Heart left ventricle (tissue), 16 donors: Measurements from ENCODE around the gene LAMA2. TPM values are rescaled to one million over a fixed set of nuclear protein-coding genes. Genes with fewer than 3 reads are reported as not detected.

Experiments
- ATAC-seq, 4 donors: fragments of 200-7000 bp; cut with Tn5 transposase; one replicate each; pipeline ENCODE4 v1.9.1; 2020 to 2022; ENCODE audit warnings: moderate library complexity in 4 of 4, mild to moderate bottlenecking in 3 of 4, moderate number of reproducible peaks in 1 of 4
- DNase-seq, 5 donors: peaks; one replicate each; pipeline ENCODE4 v3.0.0-alpha.2; 2020
- H3K27ac ChIP-seq, 12 donors: fragments of 200-600 bp; sonication (generic) in 4 of 12; one replicate each; pipeline versions ENCODE4 v1.5.0 to v1.8.0; 2016 to 2022; ENCODE audit warnings: mild to moderate bottlenecking in 2 of 12
- H3K27me3 ChIP-seq, 9 donors: fragments of 200-600 bp; sonication (generic) in 2 of 9; one replicate each; pipeline versions ENCODE4 v1.5.1 to v1.8.0; 2016 to 2022; ENCODE audit warnings: mild to moderate bottlenecking in 3 of 9
- H3K36me3 ChIP-seq, 9 donors: fragments of 200-600 bp; sonication (generic) in 2 of 9; one replicate each; pipeline versions ENCODE4 v1.5.0 to v1.8.0; 2018 to 2022; ENCODE audit warnings: mild to moderate bottlenecking in 2 of 9
- H3K4me1 ChIP-seq, 12 donors: fragments of 200-600 bp; sonication (generic) in 4 of 12; one replicate each; pipeline versions ENCODE4 v1.5.0 to v1.8.0; 2016 to 2022; ENCODE audit warnings: mild to moderate bottlenecking in 3 of 12
- H3K4me3 ChIP-seq, 12 donors: fragments of 200-600 bp; sonication (generic) in 4 of 12; one replicate each; pipeline versions ENCODE4 v1.5.0 to v1.8.0; 2017 to 2022; ENCODE audit warnings: mild to moderate bottlenecking in 9 of 12, moderate library complexity in 4 of 12
- H3K9me3 ChIP-seq, 12 donors: fragments of 200-600 bp; sonication (generic) in 4 of 12; one replicate each; pipeline versions ENCODE4 v1.5.0 to v1.8.0; 2016 to 2022; ENCODE audit warnings: mild to moderate bottlenecking in 1 of 12
- POLR2A ChIP-seq, 2 donors: fragments of 450-650 bp; IDR thresholded peaks; one replicate each; pipeline ENCODE4 v1.6.1; 2017; ENCODE audit warnings: antibody characterized with exemption in 2 of 2, mild to moderate bottlenecking in 2 of 2, moderate library complexity in 2 of 2
- WGBS, 4 donors: extraction: QIAGEN DNeasy Blood & Tissue Kit in 2 of 4; methylation state at CpG; one replicate each; pipeline versions ENCODE4 v1.1.5 to v1.1.7; 2013 to 2018; 5-methylcytosine and 5-hydroxymethylcytosine counted together
- intact Hi-C, 10 donors: fragments of 100-400 bp; cut with DNase I; formaldehyde crosslinking; loops; one replicate each; pipeline versions ENCODE4 v1.11.1 to v1.14.2; 2022
- polyA plus RNA-seq, 2 donors: library from polyadenylated mRNA; stranded (reverse); fragments of 200-250 nt; gene quantifications; one replicate each; pipeline ENCODE4 v1.2.3, GENCODE V29; 2013
- total RNA-seq, 9 donors: library from RNA; depleted of rRNA in 2 of 9; stranded (reverse); fragments of >200 nt in 2 of 9; fragmentation: NEBNext Ultra II Directional in 3 of 9; extraction: Animal tissue kit (Norgen Biotek cat#: 25700) in 3 of 9; gene quantifications; one replicate each; pipeline versions ENCODE4 v1.1.0 to v1.2.4, GENCODE V29; 2016 to 2023
- TF ChIP-seq, protein P1 (sequence below), 12 donors: fragments of 200-600 bp; sonication (generic) in 4 of 12; IDR thresholded peaks; one replicate each; pipeline versions ENCODE4 v1.5.0 to v1.8.0; 2018 to 2022; ENCODE audit warnings: antibody characterized with exemption in 12 of 12, mild to moderate bottlenecking in 5 of 12
- donor health status: ischemic (EF 13 %, LVEDD 7.1; RV severe dilation, severe dysfunction).
- donor health status: healthy with polysubstance abuse.
- donor health status: DM: no; HTN: yes; CAD: no.
- donor health status: DM: no; HTN: no; CAD: no.
- donor health status: ischemic (EF 25% LVEDD 6.9; RV normal size, moderate dysfunction).
- donor health status: ischemic (EF 25% LVEDD 5.7; RV mildly dilated, moderate dysfunction).
- donor health status: healthy.
- donor health status: DM: yes; HTN: yes; CAD: no.
- donor health status: ischemic (EF 35%, LVEDD 5.7; RV mildly dilated, moderate dysfunction).
- donor health status: nonischemic (EF 11% LVEDD 7.7; RV severe dilation, severe dysfunction).
- donor health status: DM: yes; HTN: yes; CAD: no.
- donor health status: PGD.
- donor health status: ischemic (EF 29% LVEDD 5.4; RV normal size, mild dysfunction).
- donor health status: nonischemic (EF 23%, LVEDD 6.1; RV moderate dilation, normal function).

LAMA2 gene
- total and polyA plus RNA-seq, 11 donors: 34.8 to 299 (median 206) TPM

DNA sequence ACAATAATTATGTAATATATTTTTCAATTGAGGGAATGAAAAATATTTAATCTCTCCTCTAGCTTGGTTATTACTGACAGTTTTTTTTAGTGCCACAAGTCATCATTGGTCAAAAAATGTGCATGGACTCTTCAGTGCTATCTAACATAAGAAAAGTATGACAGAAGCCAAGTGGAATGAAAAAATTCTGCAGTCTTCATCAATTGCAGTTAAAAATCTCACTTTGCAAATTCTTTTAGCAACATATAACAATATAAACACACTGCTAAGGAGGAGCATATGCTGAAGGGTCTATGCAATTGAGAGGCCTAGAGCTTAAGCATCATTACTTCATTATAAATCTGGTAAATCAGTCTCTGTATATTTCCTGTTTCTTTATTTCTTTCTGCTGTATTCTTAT lies 652.0 kb downstream of the LAMA2 start:
- ATAC-seq (no peak), DNase-seq (no peak)
- H3K4me3 ChIP-seq: no peak overlapping the region
- no peaks in the 10 kb centered on the region for H3K9me3 ChIP-seq
- H3K36me3 ChIP-seq: peaks cover 0 to 12% (median 0%) of the 10 kb centered on the region in 9 donors
- H3K4me1 ChIP-seq: no peaks in the 10 kb centered on the region
- TF ChIP-seq POLR2A (IDR thresholded peaks at IDR 0.05): no peak
- TF ChIP-seq, protein P1, sequence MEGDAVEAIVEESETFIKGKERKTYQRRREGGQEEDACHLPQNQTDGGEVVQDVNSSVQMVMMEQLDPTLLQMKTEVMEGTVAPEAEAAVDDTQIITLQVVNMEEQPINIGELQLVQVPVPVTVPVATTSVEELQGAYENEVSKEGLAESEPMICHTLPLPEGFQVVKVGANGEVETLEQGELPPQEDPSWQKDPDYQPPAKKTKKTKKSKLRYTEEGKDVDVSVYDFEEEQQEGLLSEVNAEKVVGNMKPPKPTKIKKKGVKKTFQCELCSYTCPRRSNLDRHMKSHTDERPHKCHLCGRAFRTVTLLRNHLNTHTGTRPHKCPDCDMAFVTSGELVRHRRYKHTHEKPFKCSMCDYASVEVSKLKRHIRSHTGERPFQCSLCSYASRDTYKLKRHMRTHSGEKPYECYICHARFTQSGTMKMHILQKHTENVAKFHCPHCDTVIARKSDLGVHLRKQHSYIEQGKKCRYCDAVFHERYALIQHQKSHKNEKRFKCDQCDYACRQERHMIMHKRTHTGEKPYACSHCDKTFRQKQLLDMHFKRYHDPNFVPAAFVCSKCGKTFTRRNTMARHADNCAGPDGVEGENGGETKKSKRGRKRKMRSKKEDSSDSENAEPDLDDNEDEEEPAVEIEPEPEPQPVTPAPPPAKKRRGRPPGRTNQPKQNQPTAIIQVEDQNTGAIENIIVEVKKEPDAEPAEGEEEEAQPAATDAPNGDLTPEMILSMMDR (IDR thresholded peaks at IDR 0.05): no peak
- no peak overlapping the region for H3K27ac ChIP-seq
- intact Hi-C loops: no loop called here
- no peaks in the 10 kb centered on the region for H3K27me3 ChIP-seq

DNA sequence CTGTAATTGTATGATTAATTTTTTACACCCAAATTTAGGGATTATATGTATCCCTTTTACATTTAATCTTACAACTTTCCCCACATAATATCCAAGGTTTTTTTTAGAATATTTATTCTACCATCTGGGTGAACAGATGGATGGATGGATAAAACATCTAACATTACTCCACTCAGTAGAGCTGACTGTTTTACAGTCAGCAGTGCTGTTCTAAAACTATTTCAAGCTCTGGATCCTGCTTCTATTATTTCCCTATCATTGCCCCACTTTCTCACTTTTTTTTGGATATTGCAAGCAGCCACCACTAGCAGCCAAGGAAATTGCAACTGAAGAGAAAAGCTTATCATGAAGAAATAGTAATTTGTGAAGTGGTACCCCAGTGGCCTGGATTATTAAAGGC lies 653.3 kb downstream of the LAMA2 start:
- Histone ChIP-seq H3K27ac (no peak overlapping the region), H3K4me3 (no peak overlapping the region), H3K9me3 (no peaks in the 10 kb centered on the region), H3K27me3 (no peaks in the 10 kb centered on the region), H3K4me1 (no peaks in the 10 kb centered on the region), H3K36me3 (peaks cover 0 to 12% (median 0%) of the 10 kb centered on the region in 9 donors)
- no peak for ATAC-seq
- no peak for TF ChIP-seq POLR2A (IDR thresholded peaks at IDR 0.05)
- TF ChIP-seq, protein P1 (IDR thresholded peaks at IDR 0.05): no peak
- intact Hi-C loops: no loop called here
- DNase-seq: no peak

DNA sequence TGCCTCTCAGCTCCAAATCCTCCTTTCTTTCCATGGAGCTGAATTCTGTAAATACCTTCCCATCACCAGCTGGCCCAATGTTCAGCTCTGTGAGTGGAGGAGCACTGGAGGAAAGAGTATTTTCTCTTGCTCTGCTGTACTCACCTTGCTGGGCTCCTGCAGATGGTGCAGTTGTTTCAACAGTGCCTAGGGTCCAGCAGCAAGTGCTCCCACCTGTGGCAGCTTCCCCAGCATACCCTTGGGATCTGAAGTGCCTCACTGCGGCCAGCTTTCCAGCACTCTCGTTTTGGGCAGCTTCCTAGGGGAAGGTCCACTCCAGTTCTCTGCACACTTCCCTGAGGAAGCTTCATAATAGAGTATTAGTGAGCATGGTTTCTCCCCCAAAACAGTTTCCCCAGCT lies 656.1 kb downstream of the LAMA2 start:
- Histone ChIP-seq H3K36me3 (peaks cover 0 to 12% (median 0%) of the 10 kb centered on the region in 9 donors), H3K4me3 (no peak overlapping the region), H3K27ac (no peak overlapping the region), H3K9me3 (peaks cover 0 to 3% (median 0%) of the 10 kb centered on the region in 12 donors), H3K27me3 (no peaks in the 10 kb centered on the region), H3K4me1 (no peaks in the 10 kb centered on the region)
- ATAC-seq (no peak), DNase-seq (no peak)
- 69 to 81% (median 75%) methylated on average over 2 of the region's 2 CpGs for WGBS, 4 donors
- intact Hi-C loops: no loop called here
- TF ChIP-seq, protein P1 (IDR thresholded peaks at IDR 0.05): no peak
- no peak for TF ChIP-seq POLR2A (IDR thresholded peaks at IDR 0.05)

DNA sequence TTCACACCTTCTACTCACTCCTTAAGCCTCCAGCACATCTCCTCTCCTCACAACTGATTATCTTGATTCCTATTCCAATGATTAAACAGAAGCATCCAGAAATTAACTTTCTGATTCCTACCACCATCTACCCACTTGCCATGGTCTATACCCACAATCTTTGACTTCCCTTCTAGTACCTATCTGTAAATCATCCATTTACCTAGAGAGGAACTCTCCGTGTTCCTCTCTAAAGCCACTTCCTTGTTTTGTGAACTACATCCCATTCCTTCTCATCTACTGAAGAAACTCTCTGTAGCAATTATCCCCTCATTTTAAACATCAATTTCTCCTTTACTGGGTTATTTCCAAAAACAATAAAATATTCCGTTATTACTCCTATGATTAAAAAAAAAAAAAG lies 659.8 kb downstream of the LAMA2 start:
- 60 to 71% (median 66%) methylated on average over 2 of the region's 2 CpGs for WGBS, 4 donors
- ATAC-seq: no peak
- no peak overlapping the region for H3K27ac ChIP-seq
- DNase-seq: no peak
- no peaks in the 10 kb centered on the region for H3K27me3 ChIP-seq
- intact Hi-C loops: no loop called here
- H3K4me1 ChIP-seq: no peaks in the 10 kb centered on the region
- TF ChIP-seq, protein P1 (IDR thresholded peaks at IDR 0.05): no peak
- no peak for TF ChIP-seq POLR2A (IDR thresholded peaks at IDR 0.05)
- no peak overlapping the region for H3K4me3 ChIP-seq
- H3K9me3 ChIP-seq: peaks cover 0 to 7% (median 0%) of the 10 kb centered on the region in 12 donors
- H3K36me3 ChIP-seq: peaks cover 0 to 12% (median 0%) of the 10 kb centered on the region in 9 donors
